NCI-H460 (cell line): ENCODE results near the gene ATXN3. TPM values are rescaled to one million over a fixed set of nuclear protein-coding genes. Genes with fewer than 3 reads are reported as not detected.
A peak's percentile ranks its signal among the peaks of the same experiment; 100 is the strongest.

Experiments used
- DNase-seq: peaks from one replicate; pipeline ENCODE4 v3.0.0-alpha.2; 2016; ENCODE audit warnings: low read depth; ENCODE audit errors: extremely low read depth
- polyA plus RNA-seq: library from polyadenylated mRNA; depleted of rRNA; stranded (reverse); fragments of >200 nt; gene quantifications from 2 replicates; pipeline ENCODE4 v1.2.3, GENCODE V29; 2014; cell fraction: nucleus; rRNA removed
- total RNA-seq: library from RNA; depleted of rRNA; stranded (reverse); fragments of >200 nt; shearing (Covaris generic); gene quantifications from 2 replicates; pipeline ENCODE4 v1.2.3, GENCODE V29; 2014; rRNA removed

The ATXN3 gene
- total RNA-seq, result 21.4 and 32.3 TPM in 2 replicates
- 9.4 and 17.0 TPM in 2 replicates for polyA plus RNA-seq

GRCh38 chr14:92106143-92106926 lies at the start of gene ATXN3:
Gene ATXN3 (minus strand): TSS chr14:92106582. CDS start chr14:92106552, 30 bp downstream.
- peak; percentile 99 for DNase-seq

DNA sequence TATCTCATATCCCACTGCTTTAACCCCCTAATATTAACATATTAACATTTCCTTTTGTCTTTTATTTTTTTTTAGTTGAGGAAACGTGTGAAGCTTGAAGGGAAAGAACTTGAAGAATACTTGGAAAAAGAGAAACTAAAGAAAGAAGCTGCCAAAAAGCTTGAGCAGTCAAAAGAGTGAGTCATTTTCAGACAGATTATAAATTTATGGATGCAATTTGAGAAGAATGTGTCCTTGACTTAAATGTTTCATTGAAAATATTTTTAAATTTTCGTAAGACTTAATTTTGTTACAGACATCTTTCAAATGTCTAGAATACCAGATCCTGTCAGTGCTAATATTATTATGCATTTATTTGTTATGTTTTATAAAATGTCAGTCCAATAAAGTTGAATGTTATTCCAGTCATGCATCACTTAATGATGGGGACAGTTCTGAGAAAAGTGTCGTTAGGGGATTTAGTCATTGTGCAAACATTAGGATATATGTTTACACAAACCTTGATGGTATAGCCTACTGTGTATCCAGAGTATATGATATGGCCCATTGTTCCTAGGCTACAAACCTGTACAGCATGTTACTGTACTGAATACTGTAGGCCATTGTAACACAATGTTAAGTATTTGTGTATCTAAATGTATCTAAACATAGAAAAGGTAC lies 48.0 kb upstream of the ATXN3 start:
- no peak for DNase-seq

DNA sequence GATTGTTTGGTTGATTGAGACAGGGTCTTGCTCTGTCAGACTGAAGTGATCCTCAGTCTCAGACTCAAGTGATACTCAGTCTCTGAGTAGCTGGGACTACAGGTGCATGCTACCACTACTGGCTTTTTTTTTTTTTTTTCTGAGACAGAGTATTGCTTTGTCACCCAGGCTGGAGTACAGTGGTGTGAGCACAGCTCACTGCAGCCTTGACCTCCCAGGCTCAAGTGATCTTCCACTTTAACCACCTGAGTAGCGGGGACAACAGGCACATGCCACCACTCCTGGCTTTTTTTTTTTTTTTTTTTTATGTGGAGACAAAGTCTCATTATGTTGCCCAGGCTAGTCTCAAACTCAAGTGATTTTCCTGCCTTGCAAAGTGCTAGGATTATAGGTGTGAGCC lies 47.2 kb upstream of the ATXN3 start:
- no peak for DNase-seq

DNA sequence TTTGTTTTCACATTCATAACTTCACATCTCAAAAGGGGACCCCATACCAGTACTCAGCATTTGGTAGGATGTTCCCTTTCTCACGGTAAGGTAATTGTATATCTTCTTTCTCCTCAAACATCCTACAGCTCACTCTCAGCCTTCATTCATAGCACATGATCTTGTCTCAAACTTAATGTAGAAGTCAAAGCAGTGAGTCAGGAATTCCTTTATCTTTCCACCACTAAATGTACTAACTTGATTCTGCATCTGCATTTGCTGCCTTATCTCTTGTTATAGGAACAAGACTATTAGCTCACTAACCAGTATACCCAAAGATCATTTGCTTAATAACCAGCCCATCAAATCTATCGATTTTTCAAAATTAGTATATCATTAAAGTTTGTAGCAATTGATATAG lies 38.3 kb upstream of the ATXN3 start:
- no peak for DNase-seq

- no peak for DNase-seq
Observed at GRCh38 chr14:92143962-92144361, 37.6 kb upstream of the ATXN3 start.

DNA sequence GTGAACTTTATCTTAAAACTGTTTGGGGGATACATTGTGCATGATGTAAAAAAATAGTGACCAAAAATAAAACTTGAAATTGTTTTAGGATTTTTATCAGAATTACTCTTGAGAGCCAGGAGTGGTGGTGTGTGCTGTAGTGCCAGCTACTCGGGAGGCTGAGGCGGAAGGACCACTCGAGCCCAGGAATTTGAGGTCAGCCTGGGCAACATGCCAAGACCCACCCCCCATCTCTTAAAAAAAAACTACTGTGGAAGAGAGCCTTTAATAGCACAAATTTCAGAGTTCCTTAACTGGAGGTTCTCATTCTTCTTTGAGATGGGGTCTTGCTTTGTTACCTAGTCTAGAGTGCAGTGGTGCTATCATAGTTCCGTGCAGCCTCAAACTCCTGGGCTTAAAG lies 36.9 kb upstream of the ATXN3 start:
- no peak for DNase-seq

DNA sequence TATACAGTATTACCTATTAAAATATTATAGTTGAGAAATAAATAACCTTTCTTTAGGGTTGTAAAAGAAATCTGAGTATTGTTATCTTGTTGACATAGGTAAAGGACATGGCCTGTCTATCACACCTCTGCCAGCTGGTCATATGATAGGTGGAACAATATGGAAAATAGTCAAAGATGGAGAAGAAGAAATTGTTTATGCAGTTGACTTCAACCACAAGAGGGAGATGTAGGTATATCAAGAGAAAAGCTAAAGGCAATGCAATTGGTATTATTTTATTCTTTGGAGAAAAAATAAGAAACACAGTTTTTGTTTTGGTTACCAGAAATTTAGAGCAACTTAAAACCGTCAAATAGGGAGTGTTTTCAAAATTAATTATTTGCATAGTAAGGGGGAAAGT lies 28.9 kb upstream of the ATXN3 start:
- DNase-seq, result peak; percentile 26

DNA sequence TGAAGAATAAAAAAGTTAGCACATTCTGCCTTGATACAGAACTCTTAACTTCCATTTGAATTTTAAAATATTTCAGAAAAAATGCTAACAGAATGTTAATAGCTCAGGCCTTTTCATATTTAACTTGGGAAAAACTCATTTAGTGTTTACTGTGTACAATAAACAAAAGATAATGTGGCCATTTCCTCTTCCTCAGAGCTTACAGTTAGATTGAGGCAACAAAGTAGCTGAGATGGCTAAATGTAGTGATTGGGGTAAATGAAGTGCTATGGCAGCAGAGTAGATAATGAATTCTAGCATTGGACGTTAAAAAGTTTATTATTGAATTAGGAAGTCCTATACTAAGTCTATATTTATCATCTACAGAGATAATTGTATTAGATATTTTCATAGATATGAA lies 28.1 kb upstream of the ATXN3 start:
- DNase-seq, result no peak

GRCh38 chr14:92122761-92123160 lies 16.4 kb upstream of the ATXN3 start:
- DNase-seq, result no peak

GRCh38 chr14:92122351-92122677 lies 15.9 kb upstream of the ATXN3 start:
- peak; percentile 15 for DNase-seq

GRCh38 chr14:92121670-92122350 lies 15.4 kb upstream of the ATXN3 start, which contains the start of the genes CPSF2 and NDUFB1:
Gene CPSF2 (plus strand): TSS chr14:92121969. CDS start chr14:92130985, 9,016 bp downstream.
Gene NDUFB1 (minus strand): TSS chr14:92121706. CDS start chr14:92117637, 4,069 bp downstream.
- peak; percentile 78 for DNase-seq

DNA sequence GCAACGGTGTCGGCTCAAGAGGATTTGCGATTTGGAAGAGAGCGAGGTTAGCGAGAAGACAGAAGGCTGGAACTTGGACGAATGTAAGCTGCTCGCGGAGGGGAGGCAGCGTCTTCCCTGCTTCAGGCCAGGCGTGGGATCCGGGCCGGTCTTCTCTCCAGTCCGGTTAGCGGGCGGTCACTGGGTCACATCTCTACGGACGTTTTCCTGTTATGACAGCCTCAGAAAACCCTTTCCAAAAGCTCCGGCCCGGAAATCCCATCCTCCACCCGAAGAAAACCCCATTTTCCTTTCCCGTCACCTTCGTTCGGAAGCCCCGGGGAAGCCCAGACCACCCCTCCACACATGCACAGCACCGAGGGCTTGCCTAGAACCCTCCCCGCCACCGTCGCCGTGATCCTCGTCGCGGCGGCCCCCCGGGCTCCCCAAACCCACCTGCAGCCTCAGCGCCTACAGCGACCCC lies 14.9 kb upstream of the ATXN3 start:
- no peak for DNase-seq

- no peak for DNase-seq
Observed at GRCh38 chr14:92109490-92109889, 3.1 kb upstream of the ATXN3 start.

GRCh38 chr14:92108345-92109254 lies 2.2 kb upstream of the ATXN3 start:
- no peak for DNase-seq

DNA sequence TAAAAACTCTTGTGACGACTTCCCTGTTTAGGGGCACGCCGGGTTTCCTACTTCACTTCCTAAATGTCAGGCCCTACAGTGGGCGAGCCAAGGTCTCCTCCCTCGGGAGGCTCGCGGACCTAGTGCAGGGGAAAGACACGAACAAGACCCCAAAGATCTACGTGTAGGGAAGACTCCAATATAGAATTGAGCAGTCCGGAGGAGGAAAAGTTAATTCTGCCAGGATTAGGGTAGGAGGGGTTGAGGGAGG lies 564 bp downstream of the ATXN3 start:
- no peak for DNase-seq

GRCh38 chr14:92105073-92105892 lies 1.1 kb downstream of the ATXN3 start:
- DNase-seq, result no peak

DNA sequence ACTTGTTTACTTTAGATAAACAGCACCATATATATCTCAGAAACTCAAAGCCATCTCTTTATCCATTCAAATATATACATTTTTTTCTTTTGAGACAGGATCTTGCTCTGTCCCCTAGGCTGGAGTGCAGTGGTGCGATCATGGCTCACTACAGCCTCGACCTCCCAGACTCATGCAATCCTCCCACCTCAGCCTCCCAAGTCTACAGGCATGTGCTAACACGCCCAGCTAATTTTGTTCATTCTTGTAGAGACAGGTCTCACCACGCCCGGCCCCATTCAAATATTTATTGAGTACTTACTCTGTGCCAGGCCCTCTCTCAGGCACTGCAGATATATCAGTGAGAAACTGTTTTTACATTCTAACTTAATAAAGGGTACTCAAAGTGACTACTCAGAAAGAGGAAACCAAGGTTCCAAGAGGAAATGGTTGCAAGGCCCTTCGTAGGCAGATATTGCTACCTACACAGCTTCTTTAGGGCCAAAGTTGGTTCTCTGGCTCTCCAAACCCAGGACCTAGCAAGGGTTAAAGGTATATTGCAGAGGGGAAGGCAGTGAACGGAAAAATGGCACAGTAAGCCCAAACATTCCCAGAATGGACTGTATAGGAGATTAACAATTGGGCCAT lies 2.9 kb downstream of the ATXN3 start:
- no peak for DNase-seq

DNA sequence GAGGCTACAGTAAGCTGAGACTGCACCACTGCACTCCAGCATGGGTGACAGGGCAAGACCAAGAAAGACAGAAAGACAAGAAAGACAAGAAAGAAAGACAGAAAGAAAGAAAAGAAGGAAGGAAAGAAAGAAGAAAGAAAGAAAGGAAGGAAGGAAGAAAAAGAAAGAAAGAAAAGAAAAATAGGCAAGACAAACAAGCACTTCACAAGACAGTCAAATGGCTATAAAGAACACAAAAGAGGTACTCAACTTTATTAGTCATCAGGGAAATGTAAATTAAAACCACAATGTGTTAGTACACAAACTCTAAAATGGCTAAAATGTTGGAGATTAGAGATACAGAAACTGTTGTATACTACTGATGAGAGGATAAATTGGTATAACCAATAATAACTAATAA lies 6.6 kb downstream of the ATXN3 start:
- DNase-seq, result no peak

DNA sequence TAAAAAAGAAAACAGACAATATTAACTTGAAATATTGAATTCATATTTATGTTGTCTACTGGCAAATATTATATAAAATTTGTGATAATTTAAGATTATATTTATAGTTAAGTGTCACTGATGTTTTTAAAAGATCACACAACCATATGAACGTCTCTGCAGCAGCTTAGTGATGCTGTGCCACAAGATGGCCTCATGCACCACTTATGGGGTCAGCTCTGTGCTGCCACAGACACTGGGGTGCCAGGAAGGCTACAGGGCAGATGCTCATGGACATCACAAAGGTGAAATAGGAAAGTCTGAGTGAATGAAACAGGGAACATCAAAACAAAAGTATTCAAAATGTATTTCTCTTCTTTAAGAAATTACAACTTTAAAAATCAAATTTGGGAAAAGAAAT lies 13.1 kb downstream of the ATXN3 start:
- DNase-seq, result no peak
